PFSK-1 (cell line): ENCODE data around the gene MPIG6B.

Experiments
- FOXP2 ChIP-seq: optimal IDR thresholded peaks from 2 replicates; pipeline ENCODE3; 2011; ENCODE audit warnings: borderline replicate concordance, control low read depth, inconsistent platforms; ENCODE audit not compliant: insufficient read depth; ENCODE audit errors: extremely low read length, extremely low read depth
- POLR2AphosphoS5 ChIP-seq: IDR thresholded peaks from 2 replicates; pipeline ENCODE4 v1.6.1; 2012; ENCODE audit warnings: low read depth, mild to moderate bottlenecking, control low read depth, low read length, moderate library complexity
- REST ChIP-seq, 2 experiments: IDR thresholded peaks; 2 replicates each; pipeline versions ENCODE4 v1.6.1 to v1.8.0; 2011 to 2012; ENCODE audit warnings: low read depth in 2 of 2, low read length in 2 of 2, control low read depth in 1 of 2, inconsistent platforms in 1 of 2, mild to moderate bottlenecking in 1 of 2, moderate library complexity in 1 of 2; ENCODE audit not compliant: insufficient read depth in 1 of 2
- SIN3A ChIP-seq: IDR thresholded peaks from 2 replicates; pipeline ENCODE4 v1.6.1; 2012; ENCODE audit warnings: mild to moderate bottlenecking, low read length, moderate library complexity, borderline replicate concordance; ENCODE audit not compliant: insufficient read depth
- TAF1 ChIP-seq: IDR thresholded peaks from 2 replicates; pipeline ENCODE4 v1.6.1; 2012; ENCODE audit warnings: low read length, control low read depth, borderline replicate concordance; ENCODE audit not compliant: insufficient read depth

MPIG6B gene

GRCh38 chr6:31715022-31715958, 7.9 kb upstream of the MPIG6B start, which contains the start of gene LY6G6D:
TSS of gene LY6G6D (plus strand) at chr6:31715348. CDS start at chr6:31715356, 8 bp downstream.
- no peak for TF ChIP-seq POLR2AphosphoS5
- no peak for TF ChIP-seq TAF1
- no peak for TF ChIP-seq FOXP2
- no peak for TF ChIP-seq REST (IDR thresholded peaks at IDR 0.05; ENCODE audit: insufficient read depth in 1 of 2, low read depth in 2 of 2, low read length in 2 of 2)
- no peak for TF ChIP-seq SIN3A

GRCh38 chr6:31717499-31718222, 5.5 kb upstream of the MPIG6B start:
- TF ChIP-seq REST (IDR thresholded peaks at IDR 0.05; ENCODE audit: insufficient read depth in 1 of 2, low read depth in 2 of 2, low read length in 2 of 2) (no peak), SIN3A (no peak)

GRCh38 chr6:31718265-31718664, 4.9 kb upstream of the MPIG6B start:
- TF ChIP-seq FOXP2 = no peak
- no peak for TF ChIP-seq REST (IDR thresholded peaks at IDR 0.05; ENCODE audit: insufficient read depth in 1 of 2, low read depth in 2 of 2, low read length in 2 of 2)
- no peak for TF ChIP-seq TAF1
- no peak for TF ChIP-seq SIN3A
- no peak for TF ChIP-seq POLR2AphosphoS5

GRCh38 chr6:31719001-31719400, 4.2 kb upstream of the MPIG6B start:
- TF ChIP-seq POLR2AphosphoS5 = no peak
- no peak for TF ChIP-seq FOXP2

DNA sequence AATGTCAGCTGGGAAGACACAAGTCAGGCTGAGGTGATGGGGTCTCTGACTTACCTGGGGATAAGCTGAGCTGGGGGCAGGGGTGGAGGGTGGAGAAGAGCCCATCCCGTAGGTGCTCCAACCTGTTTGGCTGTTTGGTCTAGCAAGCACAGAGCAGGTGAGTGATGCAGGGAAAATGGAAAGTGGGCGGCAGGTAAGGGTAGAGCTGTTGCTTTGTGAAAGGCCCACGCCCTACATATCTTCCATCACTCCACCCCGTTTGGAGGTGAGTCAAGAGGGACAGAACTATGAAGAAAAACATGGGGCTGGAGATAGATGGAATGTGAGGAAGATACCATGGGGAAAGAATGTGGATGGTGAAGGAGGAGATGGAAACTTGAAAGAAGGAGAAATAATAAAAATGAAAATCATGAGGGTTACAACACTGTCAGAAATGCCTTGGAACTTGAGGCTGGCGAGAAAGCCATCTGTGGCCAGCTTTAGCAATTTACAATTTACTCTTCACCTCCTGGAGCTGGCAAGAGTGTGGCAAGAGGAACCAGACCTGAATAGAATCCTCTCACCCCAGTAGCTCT, 2.9 kb upstream of the MPIG6B start:
- TF ChIP-seq POLR2AphosphoS5 (no peak), SIN3A (no peak), TAF1 (no peak), REST (IDR thresholded peaks at IDR 0.05; ENCODE audit: insufficient read depth in 1 of 2, low read depth in 2 of 2, low read length in 2 of 2) (no peak), FOXP2 (no peak)
